B cell (primary cell): Measurements from ENCODE around the gene MIDN. TPM values are rescaled to one million over a fixed set of nuclear protein-coding genes. Genes with fewer than 3 reads are reported as not detected.

ENCODE experiments used
- ATAC-seq: fragments of 200-7000 bp; cut with Tn5 transposase; one replicate; pipeline ENCODE4 v1.10.0; 2021; ENCODE audit warnings: low read depth, mild to moderate bottlenecking, moderate number of reproducible peaks, moderate library complexity
- CTCF ChIA-PET: fragments of 350-600 bp; sonication (Branson Sonifier 250); formaldehyde crosslinking; loops from one replicate; lab custom pipeline; 2021; ENCODE audit warnings: antibody characterized with exemption, inconsistent platforms; lab: Charles Lee
- POLR2A ChIA-PET: fragments of 350-600 bp; sonication (Branson Sonifier 250); formaldehyde crosslinking; loops from one replicate; lab custom pipeline; 2021; ENCODE audit warnings: antibody characterized with exemption; lab: Charles Lee
- DNase-seq: peaks from one replicate; pipeline ENCODE4 v3.0.0; 2013
- H2AFZ ChIP-seq: 2 replicates; pipeline ENCODE4 v1.6.1; 2012; ENCODE audit warnings: mild to moderate bottlenecking, low read depth, low read length; ENCODE audit not compliant: insufficient read depth, poor library complexity, severe bottlenecking
- H3K27ac ChIP-seq, 2 donors: 1 replicate in 1 of 2; 2 replicates in 1 of 2; pipeline ENCODE4 v1.5.1; 2012 to 2013; ENCODE audit warnings: low read length in 2 of 2, mild to moderate bottlenecking in 2 of 2, moderate library complexity in 1 of 2
- H3K27me3 ChIP-seq, 4 experiments: fragments of 200-600 bp in 1 of 4; sonication (generic) in 1 of 4; replicated peaks in 1 of 4; 1 replicate in 2 of 4; 2 replicates in 2 of 4; pipeline versions ENCODE4 v1.6.1 to v1.7.0; 2013 to 2016; ENCODE audit warnings: low read length in 3 of 4, mild to moderate bottlenecking in 2 of 4, mixed read lengths in 1 of 4, moderate library complexity in 1 of 4; ENCODE audit not compliant: insufficient read depth in 4 of 4, control insufficient read depth in 3 of 4; ENCODE audit errors: control extremely low read depth in 1 of 4
- H3K36me3 ChIP-seq, 2 experiments: replicated peaks in 1 of 2; 1 replicate in 1 of 2; 2 replicates in 1 of 2; pipeline versions ENCODE4 v1.6.1 to v1.7.1; 2013; ENCODE audit warnings: low read length in 1 of 2; ENCODE audit not compliant: insufficient read depth in 2 of 2, control insufficient read depth in 1 of 2; ENCODE audit errors: control extremely low read depth in 1 of 2, extremely low read depth in 1 of 2
- H3K4me1 ChIP-seq, 2 donors: fragments of 200-600 bp in 1 of 2; sonication (generic) in 1 of 2; 1 replicate in 1 of 2; 2 replicates in 1 of 2; pipeline versions ENCODE4 v1.5.1 to v1.6.1; 2013 to 2017; ENCODE audit warnings: low read length in 2 of 2; ENCODE audit not compliant: control insufficient read depth in 2 of 2, insufficient read depth in 2 of 2
- H3K4me2 ChIP-seq: replicated peaks from 2 replicates; pipeline ENCODE3; 2012; ENCODE audit warnings: mild to moderate bottlenecking, low read depth, low read length; ENCODE audit not compliant: poor library complexity, severe bottlenecking
- H3K4me3 ChIP-seq, 5 experiments: fragments of 200-600 bp in 1 of 5; sonication (generic) in 1 of 5; 1 replicate in 3 of 5; 2 replicates in 2 of 5; pipeline versions ENCODE4 v1.5.1 to v1.7.0; 2011 to 2016; ENCODE audit warnings: low read length in 4 of 5, mild to moderate bottlenecking in 4 of 5, low read depth in 2 of 5, control low read depth in 1 of 5, moderate library complexity in 1 of 5; ENCODE audit not compliant: insufficient read depth in 1 of 5; ENCODE audit errors: control extremely low read depth in 1 of 5, extremely low read depth in 1 of 5
- H3K79me2 ChIP-seq: fragments of 200-600 bp; sonication (generic); one replicate; pipeline ENCODE4 v1.6.0; 2016; ENCODE audit warnings: low read length; ENCODE audit not compliant: control insufficient read depth, insufficient read depth
- H3K9ac ChIP-seq: fragments of 200-600 bp; sonication (generic); 2 replicates; pipeline ENCODE4 v1.6.1; 2017; ENCODE audit warnings: mild to moderate bottlenecking, low read length, moderate library complexity
- H3K9me3 ChIP-seq, 3 donors: one replicate each; pipeline versions ENCODE4 v1.6.1 to v1.7.1; 2013; ENCODE audit warnings: low read length in 2 of 3; ENCODE audit not compliant: control insufficient read depth in 2 of 3, insufficient read depth in 1 of 3; ENCODE audit errors: control extremely low read depth in 1 of 3
- H4K20me1 ChIP-seq: 2 replicates; pipeline ENCODE4 v1.6.0; 2012; ENCODE audit warnings: mild to moderate bottlenecking, low read length; ENCODE audit not compliant: insufficient read depth, control insufficient read depth, poor library complexity, severe bottlenecking
- H3K27ac Mint-ChIP-seq: one replicate; pipeline ENCODE4 v1.8.0; 2021; ENCODE audit warnings: mixed read lengths
- H3K27me3 Mint-ChIP-seq: one replicate; pipeline ENCODE4 v1.8.0; 2021; ENCODE audit warnings: mixed read lengths
- H3K4me1 Mint-ChIP-seq: one replicate; pipeline ENCODE4 v1.8.0; 2021; ENCODE audit warnings: mixed read lengths
- H3K4me3 Mint-ChIP-seq: one replicate; pipeline ENCODE4 v1.8.0; 2021; ENCODE audit warnings: mixed read lengths
- H3K9me3 Mint-ChIP-seq: one replicate; pipeline ENCODE4 v1.8.0; 2022; ENCODE audit warnings: mixed read lengths; ENCODE audit not compliant: insufficient read depth
- EZH2 ChIP-seq: IDR thresholded peaks from 2 replicates; pipeline ENCODE4 v1.6.1; 2012; ENCODE audit warnings: borderline replicate concordance, low read depth, mild to moderate bottlenecking, moderate library complexity, low read length; ENCODE audit not compliant: insufficient read depth, poor library complexity, severe bottlenecking
- WGBS: methylation state at CpG from one replicate; pipeline ENCODE4 v1.1.5; 2013; ENCODE audit warnings: missing lambda C conversion rate; ENCODE audit not compliant: insufficient coverage; 5-methylcytosine and 5-hydroxymethylcytosine counted together
- intact Hi-C: fragments of 100-400 bp; cut with micrococcal nuclease; formaldehyde crosslinking; loops from one replicate; pipeline ENCODE4 v1.10.0; 2022
- polyA plus RNA-seq: library from polyadenylated mRNA; depleted of rRNA; stranded (reverse); fragments of >200 nt; gene quantifications from 2 replicates; pipeline ENCODE4 v1.2.3, GENCODE V29; 2012
- total RNA-seq, 2 donors: library from RNA; stranded (reverse); fragments of 120-200 nt in 1 of 2; gene quantifications; 1 replicate in 1 of 2; 2 replicates in 1 of 2; pipeline versions ENCODE4 v1.2.3 to v1.2.4, GENCODE V29; 2013 to 2022
- TF ChIP-seq, protein P1 (sequence below): fragments of 200-600 bp; IDR thresholded peaks from one replicate; pipeline ENCODE4 v1.8.0; 2022; ENCODE audit warnings: antibody characterized with exemption, mild to moderate bottlenecking

Gene MIDN
- total and polyA plus RNA-seq, 2 donors (not counting 1 experiment from before 2014, with no cell fraction given): 98.5 to 156 TPM

DNA sequence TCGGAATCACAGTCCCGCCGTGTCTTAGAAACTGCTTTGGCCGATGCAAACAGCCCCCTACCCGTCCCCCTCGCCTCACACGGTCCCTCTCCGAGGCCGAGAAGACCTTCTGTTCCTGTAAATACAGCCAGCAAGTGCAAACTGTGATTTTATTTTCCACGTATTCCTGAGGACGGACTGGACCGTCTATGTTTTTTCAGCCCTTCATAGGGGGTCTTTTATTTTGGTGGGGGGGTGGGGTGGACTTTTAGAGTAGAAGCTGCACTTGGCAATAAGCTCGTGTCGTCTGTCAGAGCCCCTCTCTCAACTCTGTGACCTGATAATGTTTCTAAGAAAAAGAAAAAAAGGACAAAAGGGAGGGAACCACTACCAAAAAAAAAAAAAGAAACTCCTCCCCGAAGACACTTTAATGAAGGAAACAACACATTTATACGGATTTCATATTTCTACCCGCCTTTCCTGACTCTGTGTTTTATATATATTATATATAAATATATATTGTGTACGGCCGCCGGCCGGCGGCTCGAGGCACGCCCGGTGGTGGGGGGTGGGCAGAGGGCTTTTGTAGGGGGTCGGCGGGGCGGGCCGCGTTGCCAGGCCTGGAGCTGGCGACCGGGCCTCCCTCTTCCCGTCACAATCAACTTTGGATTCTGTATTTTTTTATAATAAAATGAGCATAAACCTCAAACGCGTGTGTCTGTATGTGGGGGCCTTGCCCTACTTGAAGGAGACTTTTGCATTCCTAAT is 52.5 kb downstream of the MIDN start:
- H3K36me3 ChIP-seq: no peaks in the 10 kb centered on the region
- H4K20me1 ChIP-seq: no peaks in the 10 kb centered on the region
- H3K9ac ChIP-seq: no peak overlapping the region
- WGBS: 90% methylated on average over 12 of the region's 35 CpGs
- no peak overlapping the region for H3K4me2 ChIP-seq
- H3K4me3 ChIP-seq: no peak overlapping the region
- intact Hi-C loops: no loop called here
- ATAC-seq (no peak), DNase-seq (no peak)
- Mint-ChIP-seq H3K4me1 (peaks cover 5% of the 10 kb centered on the region), H3K27ac (no peak overlapping the region), H3K9me3 (no peaks in the 10 kb centered on the region), H3K4me3 (no peak overlapping the region), H3K27me3 (peaks cover 10% of the 10 kb centered on the region)
- TF ChIP-seq EZH2: no peak
- TF ChIP-seq, protein P1, sequence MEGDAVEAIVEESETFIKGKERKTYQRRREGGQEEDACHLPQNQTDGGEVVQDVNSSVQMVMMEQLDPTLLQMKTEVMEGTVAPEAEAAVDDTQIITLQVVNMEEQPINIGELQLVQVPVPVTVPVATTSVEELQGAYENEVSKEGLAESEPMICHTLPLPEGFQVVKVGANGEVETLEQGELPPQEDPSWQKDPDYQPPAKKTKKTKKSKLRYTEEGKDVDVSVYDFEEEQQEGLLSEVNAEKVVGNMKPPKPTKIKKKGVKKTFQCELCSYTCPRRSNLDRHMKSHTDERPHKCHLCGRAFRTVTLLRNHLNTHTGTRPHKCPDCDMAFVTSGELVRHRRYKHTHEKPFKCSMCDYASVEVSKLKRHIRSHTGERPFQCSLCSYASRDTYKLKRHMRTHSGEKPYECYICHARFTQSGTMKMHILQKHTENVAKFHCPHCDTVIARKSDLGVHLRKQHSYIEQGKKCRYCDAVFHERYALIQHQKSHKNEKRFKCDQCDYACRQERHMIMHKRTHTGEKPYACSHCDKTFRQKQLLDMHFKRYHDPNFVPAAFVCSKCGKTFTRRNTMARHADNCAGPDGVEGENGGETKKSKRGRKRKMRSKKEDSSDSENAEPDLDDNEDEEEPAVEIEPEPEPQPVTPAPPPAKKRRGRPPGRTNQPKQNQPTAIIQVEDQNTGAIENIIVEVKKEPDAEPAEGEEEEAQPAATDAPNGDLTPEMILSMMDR: no peak
- ChIA-PET POLR2A (no interaction called here), CTCF (interaction anchor here (1.0 kb wide), 1 partner anchor 27 kb away, joined by 3 read pairs; no protein-coding TSS in a partner anchor)
- no peaks in the 10 kb centered on the region for H3K4me1 ChIP-seq
- H3K27me3 ChIP-seq: peaks cover 0 to 7% (median 0%) of the 10 kb centered on the region in 4 experiments
- H3K27ac ChIP-seq: no peak overlapping the region
- H2AFZ ChIP-seq: no peak overlapping the region
- H3K79me2 ChIP-seq: no peaks in the 10 kb centered on the region
- peaks cover 0 to 6% (median 0%) of the 10 kb centered on the region in 3 donors for H3K9me3 ChIP-seq

DNA sequence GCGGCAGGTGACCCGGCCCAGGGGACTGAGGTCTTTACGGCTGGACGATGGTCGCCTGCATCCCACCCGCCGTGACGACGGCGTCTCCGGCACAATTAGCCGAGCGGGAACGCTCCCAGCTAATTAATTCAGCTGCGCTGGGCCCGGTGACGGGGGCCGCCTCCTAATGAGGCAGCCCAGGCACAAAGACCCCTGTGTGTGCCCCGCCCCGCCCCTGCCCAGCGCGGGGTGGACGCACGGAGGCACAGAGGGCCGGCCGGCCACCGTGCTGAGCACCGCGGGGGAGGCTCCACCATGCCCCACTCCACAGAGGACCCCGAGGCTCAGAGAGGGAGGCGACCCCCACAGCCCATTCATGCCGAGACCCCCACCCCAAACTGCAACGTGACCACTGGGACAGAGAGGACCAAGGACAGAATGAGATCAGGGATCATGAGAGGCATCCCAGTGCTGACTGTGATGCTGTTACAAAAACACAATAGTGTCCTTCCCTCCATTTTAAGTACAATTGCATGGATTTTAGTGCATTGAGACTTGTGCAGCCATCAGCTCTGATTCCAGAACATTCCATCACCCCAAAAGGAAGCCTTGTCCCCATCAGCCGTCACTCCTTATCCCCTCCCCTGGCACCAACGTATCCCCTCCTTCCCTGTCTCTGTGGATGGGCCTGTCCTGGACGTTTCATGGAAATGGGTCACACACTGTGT is 54.3 kb downstream of the MIDN start:
- DNase-seq (no peak), ATAC-seq (no peak)
- CTCF ChIA-PET: interaction anchor here (0.6 kb wide), 1 partner anchor 233 kb away, joined by 3 read pairs; no protein-coding TSS in a partner anchor
- no peak overlapping the region for H3K4me2 ChIP-seq
- POLR2A ChIA-PET: no interaction called here
- H3K27ac Mint-ChIP-seq: no peak overlapping the region
- peaks cover 4% of the 10 kb centered on the region for H3K27me3 Mint-ChIP-seq
- H3K4me3 Mint-ChIP-seq: no peak overlapping the region
- H3K4me1 ChIP-seq: no peaks in the 10 kb centered on the region
- intact Hi-C loops: no loop called here
- H3K79me2 ChIP-seq: no peaks in the 10 kb centered on the region
- H3K4me3 ChIP-seq: no peak overlapping the region
- peaks cover 5% of the 10 kb centered on the region for H3K4me1 Mint-ChIP-seq
- no peak for TF ChIP-seq EZH2
- TF ChIP-seq, protein P1: no peak
- H2AFZ ChIP-seq: no peak overlapping the region
- 87% methylated on average over 36 of the region's 36 CpGs for WGBS
- H3K9me3 Mint-ChIP-seq: no peaks in the 10 kb centered on the region
- peaks cover 0 to 3% (median 0%) of the 10 kb centered on the region in 4 experiments for H3K27me3 ChIP-seq
- peaks cover 0 to 6% (median 0%) of the 10 kb centered on the region in 3 donors for H3K9me3 ChIP-seq
- no peaks in the 10 kb centered on the region for H4K20me1 ChIP-seq
- no peaks in the 10 kb centered on the region for H3K36me3 ChIP-seq
- no peak overlapping the region for H3K9ac ChIP-seq
- H3K27ac ChIP-seq: no peak overlapping the region
